Suppressor macrophage treated with lipopolysaccharide for 4 hours (primary cell): ENCODE data around the gene USP53.
A peak's percentile ranks its signal among the peaks of the same experiment; 100 is the strongest.
"Not testable (repeated sequence)": the region's sequence is repeated elsewhere in the genome, so short reads cannot be mapped to it uniquely, and the experiment has no call there.

Experiments used
- DNase-seq: peaks from one replicate; pipeline ENCODE4 v3.0.0-alpha.2; 2020

USP53 gene

DNA sequence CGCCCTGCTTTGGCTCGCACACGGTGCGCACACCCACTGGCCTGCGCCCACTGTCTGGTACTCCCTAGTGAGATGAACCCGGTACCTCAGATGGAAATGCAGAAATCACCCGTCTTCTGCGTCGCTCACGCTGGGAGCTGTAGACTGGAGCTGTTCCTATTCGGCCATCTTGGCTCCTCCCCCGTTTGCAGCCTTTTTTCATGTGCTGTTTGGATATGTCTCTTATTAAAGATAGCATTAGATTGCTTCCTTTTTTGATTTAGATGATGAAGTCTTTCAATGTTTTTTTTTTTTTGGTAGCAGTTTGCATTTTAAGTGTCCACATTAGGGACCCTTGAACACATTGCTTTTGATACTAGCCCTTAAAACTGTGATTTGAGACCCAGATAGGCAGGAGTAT lies 67.4 kb downstream of the USP53 start:
- DNase-seq: not testable (repeated sequence)

DNA sequence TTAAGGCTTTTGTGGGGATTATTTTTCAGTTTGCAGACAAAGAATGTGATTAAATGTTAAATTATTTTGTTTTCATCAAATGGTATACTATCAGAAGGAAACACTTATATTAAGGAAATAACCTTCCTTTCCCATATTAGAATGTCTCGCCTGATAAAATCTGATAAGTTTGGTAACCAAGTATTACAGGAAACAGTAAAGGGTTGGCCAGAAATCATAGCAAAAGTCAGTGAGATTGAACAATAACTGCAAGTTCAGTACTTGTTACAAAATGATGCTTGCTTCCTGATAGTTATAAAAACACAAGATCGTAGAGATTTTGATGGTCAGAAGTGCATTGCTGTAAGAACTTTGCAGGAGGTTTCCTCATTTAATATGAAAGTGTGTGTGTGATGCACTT lies 68.9 kb downstream of the USP53 start:
- no peak for DNase-seq

DNA sequence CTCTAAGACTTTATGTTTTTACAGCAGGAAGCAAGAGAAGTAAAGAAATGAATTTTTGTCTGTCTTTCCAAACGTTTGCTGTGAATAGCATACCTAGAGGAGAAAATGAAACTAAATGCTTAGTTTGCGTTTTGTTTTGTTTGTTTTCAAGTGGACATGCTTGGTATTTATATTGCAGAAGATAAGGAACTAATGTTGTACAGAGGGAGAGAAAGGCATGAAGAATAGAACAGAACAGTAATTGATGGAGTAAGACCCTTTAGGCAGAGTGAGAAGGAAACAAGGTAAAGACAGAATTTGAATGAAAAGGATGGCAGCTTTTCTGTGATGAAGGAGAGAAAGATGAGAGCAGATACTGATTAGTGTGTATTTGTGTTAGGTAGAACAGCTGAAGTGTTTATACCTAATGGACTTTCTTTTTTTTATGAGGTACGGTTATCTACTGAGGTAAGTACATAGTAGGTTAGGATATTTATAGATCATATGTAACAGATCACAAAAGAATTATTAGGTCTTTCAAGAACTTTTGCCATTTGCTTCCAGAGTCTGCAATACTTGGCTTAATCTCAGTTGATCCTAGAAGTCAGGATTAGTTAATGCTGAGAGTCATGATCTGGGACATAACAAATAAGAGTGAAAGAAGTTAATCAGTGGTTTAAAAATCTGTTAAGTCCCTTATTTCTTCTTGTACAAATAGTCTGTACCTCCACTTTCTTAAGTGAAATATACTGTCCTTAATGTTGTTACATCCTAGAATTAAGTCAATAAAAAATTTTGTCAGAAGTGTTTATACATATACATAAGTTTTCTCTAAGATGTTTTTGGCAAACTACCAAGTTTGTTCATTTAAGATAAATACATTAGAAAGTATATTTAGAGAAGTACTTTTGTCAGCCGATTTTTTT lies 72.6 kb downstream of the USP53 start:
- peak; percentile 33 for DNase-seq

DNA sequence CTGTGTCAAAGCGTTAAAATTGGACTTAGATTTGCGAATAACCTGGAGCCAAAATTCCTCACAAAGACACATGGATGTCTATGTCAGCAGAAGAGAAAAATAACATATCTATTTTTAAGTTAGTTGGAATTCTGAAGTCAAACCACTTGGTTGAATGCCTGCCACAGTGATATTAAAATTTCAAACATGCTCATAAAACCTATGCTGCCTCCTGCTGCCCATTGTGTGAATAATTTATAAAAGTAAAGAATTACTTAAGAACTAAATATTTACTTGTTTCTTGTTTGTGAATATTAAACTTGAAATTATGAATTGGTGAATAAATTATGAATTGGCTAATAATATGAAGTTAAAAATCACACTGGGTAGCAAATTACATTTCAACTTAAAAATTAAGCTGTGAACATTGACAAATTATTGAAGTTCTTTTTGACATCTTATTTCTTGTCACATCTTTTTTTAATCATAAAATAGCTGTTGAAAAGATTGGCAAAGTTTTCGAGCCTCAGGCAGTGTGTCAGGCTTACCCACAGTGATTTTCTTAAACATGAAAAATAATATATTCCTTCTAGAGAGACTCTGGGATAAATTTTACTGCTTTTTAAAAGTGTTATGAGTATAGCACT lies 74.0 kb downstream of the USP53 start:
- peak; percentile 72 for DNase-seq

DNA sequence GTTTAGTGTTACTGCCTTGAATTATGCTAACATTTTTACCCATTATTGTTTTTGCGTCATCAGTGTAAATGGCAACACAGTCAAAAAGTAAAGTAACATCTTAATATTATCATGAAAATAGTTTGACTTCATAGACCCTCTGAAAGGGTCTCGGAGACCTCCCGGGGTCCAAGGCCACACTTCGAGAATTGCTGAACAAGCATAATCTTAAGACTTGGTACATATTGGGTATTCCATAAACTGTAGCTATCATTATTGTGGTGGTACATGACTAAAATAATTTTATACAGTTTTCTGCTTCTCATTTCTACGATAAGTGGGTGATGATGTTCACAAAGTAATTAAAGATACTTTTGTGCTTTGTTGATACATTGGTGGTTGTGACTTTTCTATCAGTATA lies 76.8 kb downstream of the USP53 start:
- DNase-seq: no peak

DNA sequence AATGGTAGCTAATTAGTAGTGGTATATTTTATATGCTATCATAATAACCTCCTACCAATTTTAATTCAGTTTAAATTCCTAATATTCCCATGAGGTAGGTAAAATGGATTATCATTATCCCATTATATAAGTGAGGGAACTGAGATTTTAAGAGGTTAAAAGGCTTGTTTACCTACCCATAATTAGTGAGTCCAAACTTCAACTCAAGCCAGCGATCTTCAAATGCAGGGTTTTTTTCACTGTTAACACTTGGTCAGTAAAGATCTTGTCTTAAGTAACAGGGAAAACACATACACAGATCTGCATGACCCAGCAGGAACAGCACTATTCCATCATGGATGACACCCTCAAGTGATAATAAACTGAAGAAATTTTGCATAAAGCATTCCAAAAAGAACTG lies 78.1 kb downstream of the USP53 start:
- no peak for DNase-seq

DNA sequence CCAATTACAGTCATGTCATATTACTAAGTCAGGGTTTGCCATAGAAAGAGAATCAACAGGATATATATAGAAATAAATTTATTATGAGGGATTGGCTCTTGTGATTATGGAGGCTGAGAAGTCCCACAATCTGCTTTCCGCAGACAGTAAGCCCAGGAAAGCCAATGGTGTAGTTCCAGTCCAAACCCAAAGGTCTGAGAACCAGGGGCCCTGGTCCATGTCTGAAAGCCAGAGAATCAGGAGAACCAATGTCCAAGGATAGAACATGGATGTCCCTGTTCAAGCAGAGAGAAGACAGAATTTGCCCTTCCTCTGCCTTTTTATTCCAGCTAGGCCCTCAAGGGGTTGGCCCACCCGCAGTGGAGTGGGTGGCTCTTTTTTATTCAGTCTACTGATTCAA lies 83.8 kb downstream of the USP53 start:
- no peak for DNase-seq

DNA sequence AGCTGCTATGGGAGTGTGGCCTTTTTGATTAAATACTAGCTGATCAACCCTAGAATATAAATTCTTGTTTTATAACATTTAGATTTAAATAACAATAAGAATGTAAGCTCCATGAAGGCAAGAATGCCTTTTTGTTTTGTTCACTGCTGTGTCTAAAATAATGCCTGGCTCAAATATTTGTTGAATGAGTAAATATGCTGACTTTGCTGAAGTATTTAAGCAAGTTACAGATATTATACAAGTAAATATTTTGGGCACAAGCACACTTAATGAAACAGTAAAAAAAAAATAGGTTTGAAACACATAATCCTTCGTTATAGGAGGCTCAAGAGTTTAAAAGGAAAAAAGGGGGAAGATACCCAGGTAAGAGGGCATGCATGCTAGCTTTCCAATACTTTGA lies 85.3 kb downstream of the USP53 start:
- DNase-seq: no peak

DNA sequence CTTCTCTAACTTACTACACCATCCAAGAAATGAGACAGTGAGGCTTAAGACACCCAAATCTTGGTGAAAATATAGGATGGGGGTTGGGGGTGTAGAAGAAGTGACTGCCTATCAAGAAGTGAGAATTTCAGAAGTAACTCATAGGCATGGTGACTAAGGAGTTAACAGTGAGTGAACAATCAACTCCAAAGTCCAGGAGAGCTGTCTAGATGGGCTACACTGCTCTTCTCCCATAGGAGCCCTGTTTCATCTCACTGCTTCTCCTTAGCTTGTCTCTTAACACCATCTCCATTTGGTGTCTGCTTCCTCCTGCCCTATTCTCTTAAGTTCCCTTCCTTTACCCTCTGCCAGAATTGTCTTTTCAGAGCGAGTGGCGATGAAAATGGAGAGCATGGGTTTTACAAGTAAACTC lies 86.8 kb downstream of the USP53 start:
- peak; percentile 39 for DNase-seq

DNA sequence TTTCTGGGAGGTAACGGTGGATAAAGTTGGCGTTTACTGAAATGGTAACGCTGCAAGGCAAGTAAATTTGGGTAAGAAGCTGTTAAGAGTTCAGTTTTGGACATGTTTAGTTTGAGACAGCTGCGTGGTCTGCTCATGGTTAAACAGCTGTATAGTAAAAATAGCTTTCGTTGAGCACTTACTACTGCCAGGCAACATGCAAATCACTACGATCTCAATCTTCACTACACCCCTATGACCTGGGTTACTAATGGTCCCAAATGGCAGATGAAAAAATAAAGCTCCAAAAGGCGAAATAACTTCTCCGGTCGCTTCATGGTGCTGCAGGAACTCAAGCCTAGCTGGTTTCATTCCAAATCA lies 87.2 kb downstream of the USP53 start:
- DNase-seq: no peak

DNA sequence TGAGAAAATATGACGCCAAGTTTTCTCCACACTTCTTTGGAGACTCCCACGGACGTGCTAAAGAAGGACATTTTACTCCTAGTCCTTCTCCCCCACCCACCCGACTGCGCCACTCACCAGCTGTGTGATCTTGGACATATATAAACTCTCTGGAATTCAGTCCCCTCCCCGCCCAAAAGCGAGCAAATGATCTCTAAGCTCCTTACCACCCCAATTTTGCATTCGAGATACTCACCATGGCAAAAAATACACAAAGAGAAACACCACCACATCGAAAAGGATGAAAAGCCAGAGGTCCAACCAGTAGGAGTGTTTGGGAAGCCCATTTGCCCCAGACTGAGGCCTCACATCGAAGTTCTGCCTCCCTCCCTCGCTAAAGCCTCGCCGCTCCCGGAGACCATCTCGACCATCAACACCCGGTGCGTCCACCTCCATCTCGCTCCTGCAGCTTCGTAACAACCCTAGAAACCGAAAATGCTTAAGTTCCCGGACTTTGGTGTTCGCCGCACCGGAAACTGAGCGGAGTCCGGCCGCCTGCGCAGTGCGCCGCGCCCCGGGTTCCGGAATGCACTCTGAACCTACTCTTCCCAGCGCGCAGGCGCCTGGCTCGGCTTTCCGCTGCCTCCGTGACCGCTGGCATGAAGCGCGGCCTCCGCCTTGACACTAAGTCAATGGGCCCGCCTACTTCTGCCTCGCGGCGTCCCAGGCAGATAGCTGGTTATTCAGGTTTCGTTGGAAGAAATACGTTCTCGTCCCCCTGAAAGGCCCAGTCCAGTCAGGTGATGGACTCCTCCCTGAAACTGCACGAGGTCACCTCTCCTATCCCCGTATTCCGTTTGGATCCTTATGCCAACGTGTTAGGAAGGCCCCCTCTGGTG lies 87.8 kb downstream of the USP53 start:
- peak; percentile 98 for DNase-seq

DNA sequence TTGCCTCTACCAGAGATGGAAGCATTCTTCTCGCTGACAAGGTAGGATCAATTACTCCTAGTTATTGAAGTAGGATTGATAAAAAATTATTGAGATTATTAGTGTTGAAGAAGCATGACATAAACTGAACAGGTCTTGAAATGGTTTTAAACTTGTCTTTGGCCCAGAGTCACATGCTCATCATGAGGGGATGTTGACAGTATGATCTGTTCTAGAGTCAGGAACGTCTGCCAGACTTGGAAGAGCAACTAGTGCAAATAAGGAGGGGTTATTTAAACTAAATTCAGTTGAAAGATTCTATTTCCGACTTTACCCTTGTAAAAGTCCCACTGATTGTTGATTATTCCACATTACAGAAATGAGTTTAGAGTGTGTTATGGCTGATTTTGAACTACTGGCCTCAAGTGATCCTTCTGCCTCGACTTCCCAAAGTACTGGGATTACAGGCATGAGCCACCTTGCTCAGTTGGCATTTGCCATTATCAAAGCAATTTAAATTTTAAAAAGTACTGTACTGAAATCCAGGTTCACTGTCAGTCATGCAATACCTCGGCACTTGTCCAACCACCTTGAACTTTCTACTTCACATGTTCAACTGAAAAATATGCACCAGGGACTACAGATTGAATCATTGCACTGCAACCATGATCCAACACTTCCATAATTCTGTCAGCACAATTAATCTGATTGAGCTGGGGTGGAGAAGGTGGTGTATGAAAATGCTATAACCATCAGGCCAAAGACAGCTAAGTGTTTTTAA lies 89.7 kb downstream of the USP53 start:
- no peak for DNase-seq

DNA sequence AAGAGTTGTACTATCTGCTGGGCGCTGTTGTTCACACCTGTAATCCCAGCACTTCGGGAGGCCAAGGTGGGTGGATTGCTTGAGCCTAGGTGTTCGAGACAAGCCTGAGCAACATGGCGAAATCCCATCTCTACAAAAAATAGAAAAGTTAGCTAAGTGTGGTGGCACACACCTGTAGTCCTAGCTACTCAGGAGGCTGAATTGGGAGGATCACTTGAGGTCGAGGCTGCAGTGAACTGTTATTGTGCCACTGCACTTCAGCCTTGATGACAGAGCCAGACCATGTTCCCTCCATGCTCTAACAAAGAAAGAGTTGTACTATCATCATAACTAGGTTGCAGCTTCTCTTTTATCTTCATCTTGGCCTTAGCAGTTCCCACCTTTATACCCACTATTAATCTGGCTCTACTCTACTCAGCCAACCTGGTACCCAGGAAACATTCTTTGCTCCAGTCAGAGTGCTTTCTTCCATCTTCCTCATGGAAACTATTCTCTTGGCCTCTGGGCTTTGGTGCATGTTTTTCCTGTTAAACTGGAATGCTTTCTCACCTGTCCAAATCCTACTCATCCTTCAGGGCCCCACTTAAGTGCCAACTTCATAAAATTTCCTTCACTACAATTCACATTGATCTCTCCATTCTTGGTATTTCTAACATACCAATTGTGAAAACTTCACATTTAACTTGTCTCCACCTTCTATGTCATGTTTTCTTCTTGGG lies 91.2 kb downstream of the USP53 start:
- DNase-seq: no peak

DNA sequence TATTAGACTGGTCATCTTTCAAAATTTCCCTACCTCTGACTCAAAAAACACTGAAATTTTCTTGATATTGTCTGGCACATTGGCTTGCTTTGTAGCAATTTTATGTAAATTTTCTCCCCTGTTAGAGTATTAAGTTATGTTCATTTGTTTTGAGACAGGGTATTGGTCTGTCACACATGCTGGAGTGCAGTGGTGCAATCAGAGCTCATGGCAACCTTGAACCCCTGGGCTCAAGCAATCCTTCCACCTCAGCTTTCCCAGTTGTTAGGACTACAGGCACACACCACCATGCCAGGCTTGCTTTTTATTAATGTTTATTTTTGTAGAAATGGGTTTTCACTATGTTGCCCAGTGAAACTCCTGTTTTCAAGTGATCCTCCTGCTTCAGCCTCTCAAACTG lies 91.9 kb downstream of the USP53 start:
- no peak for DNase-seq

DNA sequence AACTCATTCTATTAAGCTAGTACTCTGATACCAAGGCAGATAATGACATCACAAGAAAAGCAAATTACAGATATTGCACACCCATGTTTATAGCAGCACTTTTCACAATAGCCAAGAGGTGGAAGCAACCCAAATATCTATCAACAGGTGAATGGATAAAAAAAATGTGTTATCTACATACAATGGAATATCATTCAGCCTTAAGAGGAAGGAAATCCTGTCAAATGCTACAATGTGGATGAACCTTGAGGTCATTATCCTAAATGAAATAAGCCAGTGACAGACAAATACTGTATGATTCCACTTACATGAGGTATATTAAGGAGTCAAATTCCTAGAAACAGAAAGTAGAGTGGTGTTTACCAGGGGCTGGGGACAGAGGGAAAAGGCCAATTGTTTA lies 95.1 kb downstream of the USP53 start:
- DNase-seq: no peak

DNA sequence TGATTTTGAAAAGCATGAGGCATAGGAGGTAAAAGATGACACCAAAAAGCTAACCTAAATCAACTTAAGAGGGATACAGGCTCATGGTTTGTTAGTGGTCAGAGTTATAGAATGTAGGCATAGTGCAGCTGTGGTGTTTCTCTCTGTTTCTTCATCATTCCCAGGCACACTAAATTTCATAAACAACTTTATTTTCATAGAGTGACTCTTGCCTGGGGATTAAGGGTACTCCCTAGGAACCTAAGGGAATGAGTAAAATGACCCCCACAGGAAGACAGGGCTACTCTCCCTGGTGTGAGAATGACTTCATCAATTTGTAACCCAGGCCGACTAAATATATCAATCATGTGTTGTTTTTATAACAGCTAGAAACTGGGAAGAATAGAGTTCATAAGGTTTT lies 98.3 kb downstream of the USP53 start:
- DNase-seq: no peak

DNA sequence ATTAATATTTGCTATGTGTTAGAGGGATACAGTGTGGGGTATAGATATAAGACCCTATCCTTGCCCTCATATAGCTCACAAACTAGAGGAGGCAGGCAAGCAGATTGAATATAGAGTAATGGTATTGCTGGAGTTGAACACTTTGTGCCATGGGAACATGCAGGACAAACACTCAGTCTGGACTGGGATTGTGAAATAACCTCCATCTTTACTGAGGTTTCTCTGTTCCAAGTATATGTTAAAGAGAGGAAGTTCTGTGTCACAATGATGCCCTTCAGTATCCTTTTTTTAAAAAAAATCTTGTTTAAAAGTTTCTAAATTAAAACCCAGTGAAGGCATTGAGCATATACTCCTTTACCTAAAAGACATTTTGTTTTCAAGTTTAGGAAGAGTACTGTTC lies 100.7 kb downstream of the USP53 start:
- no peak for DNase-seq

DNA sequence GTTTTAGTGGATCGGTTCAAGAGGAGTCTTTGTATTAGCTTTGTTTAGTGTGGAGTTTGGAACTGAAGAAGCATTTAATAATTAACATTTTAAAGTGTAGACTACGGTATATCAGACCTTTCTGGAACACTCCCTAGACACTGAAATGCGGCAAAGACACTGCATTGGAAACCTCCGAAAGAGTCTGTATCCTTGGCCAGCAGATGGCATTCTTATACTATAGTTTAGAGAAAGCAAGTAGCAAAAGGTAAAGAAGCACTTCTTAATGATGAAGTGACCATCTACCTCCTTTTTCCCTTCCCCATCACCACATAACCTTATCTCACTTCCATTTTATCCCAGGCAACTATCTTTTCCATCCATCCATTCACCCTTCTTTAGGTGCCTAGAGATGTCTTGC lies 101.8 kb downstream of the USP53 start:
- DNase-seq: peak; percentile 45

DNA sequence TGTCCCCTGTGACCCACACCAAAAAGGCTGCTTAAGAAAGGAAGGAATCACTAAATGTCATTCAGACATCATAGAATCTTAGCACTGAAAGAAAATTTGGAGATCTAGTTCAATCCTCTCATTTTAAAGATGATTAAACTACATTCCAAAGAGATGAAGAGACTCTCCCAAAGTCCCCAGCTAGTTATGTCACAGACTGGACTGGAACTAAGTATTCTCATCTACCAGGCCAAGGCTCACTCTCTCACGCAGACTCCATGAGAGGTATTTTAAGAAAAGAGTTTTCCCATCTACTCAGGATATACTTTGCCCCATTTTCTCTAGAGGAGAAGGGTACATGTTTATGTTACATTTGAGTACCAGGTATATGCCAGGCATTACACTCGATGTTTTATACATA lies 102.5 kb downstream of the USP53 start:
- no peak for DNase-seq

DNA sequence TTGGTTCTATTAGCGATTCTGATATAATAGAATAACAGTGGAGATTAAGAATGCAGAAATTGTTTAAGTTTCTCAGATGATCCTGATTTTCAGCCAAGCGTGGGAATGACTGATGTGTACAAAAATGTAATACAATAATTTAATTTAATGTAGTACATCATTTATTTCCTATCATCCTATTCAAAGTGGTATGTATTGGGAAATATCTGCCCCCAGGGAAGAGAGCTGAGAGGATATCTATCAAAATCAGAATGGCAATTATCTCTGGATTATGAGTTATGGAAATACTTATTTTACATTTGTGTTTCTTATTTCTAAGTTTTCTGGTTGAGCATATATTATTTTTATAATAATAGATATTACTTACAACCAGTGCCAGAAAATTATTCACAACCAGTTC lies 105.5 kb downstream of the USP53 start:
- DNase-seq: no peak

DNA sequence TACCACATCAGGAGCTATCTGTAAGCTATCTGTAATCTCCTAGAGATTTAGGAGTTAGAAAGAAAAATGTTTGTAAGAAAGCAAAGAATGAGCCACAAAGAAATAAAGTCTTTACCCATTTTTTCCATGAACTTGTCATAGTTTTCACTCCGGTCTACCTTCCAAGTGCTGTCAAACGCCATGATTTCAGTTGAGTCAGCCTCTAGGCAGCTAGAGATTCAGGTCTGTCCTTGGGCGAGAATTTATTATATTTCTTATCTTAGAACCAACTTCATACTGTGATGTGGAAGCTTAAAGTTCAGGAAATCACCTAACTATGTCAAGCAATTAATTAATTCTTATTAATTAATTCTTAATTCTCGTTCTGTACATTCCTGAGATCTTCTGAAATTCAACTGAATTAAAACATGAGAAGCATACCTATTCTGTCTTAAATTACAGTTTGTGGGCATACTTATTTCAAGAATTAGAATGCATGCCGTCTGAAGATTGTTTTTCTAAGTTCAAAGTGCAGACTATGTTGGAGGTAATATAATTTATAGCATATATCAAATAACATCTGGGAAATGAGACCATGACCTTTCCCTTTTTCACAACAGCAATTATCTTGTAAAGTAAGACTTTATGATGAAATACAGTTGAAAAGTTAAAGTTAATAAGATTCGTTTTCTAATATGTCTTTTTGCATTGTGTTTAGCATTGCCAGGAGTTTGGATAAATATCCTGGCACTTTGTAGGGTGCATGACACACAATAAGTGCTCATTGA lies 109.6 kb downstream of the USP53 start, which contains the start of gene FABP2:
Gene FABP2 (minus strand): TSS at position 218 of the 767 bp plus-strand sequence. CDS start 36 bp downstream, at position 182.
- DNase-seq: no peak
